ENCODE measurements around the gene SPOCK1. TPM values are rescaled to one million over a fixed set of nuclear protein-coding genes. Genes with fewer than 3 reads are reported as not detected.

Gene SPOCK1
- polyA plus RNA-seq, 3 donors = 1.8 to 5.7 (median 2.1) TPM

DNA sequence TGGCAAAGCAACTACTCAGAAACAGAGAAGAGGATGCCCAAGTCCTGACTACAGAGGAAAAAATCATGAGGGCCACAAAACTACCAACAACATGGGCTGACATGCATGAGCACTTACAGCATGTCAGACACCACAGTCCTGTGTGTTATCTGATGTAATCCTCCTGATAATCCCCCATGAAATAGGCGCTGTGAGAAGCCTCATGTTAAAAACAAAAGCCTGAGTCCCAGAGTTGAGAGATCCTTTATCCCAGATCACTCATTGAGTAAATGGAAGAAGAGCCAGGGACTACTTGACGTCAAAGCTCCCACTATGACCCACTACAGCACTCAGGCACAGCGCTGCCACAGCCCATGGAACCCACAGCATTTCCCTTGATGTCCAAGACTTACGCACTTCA is 7.2 kb upstream of the SPOCK1 start:
- TF ChIP-seq, protein P1, sequence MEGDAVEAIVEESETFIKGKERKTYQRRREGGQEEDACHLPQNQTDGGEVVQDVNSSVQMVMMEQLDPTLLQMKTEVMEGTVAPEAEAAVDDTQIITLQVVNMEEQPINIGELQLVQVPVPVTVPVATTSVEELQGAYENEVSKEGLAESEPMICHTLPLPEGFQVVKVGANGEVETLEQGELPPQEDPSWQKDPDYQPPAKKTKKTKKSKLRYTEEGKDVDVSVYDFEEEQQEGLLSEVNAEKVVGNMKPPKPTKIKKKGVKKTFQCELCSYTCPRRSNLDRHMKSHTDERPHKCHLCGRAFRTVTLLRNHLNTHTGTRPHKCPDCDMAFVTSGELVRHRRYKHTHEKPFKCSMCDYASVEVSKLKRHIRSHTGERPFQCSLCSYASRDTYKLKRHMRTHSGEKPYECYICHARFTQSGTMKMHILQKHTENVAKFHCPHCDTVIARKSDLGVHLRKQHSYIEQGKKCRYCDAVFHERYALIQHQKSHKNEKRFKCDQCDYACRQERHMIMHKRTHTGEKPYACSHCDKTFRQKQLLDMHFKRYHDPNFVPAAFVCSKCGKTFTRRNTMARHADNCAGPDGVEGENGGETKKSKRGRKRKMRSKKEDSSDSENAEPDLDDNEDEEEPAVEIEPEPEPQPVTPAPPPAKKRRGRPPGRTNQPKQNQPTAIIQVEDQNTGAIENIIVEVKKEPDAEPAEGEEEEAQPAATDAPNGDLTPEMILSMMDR (IDR thresholded peaks at IDR 0.05) = no peak

DNA sequence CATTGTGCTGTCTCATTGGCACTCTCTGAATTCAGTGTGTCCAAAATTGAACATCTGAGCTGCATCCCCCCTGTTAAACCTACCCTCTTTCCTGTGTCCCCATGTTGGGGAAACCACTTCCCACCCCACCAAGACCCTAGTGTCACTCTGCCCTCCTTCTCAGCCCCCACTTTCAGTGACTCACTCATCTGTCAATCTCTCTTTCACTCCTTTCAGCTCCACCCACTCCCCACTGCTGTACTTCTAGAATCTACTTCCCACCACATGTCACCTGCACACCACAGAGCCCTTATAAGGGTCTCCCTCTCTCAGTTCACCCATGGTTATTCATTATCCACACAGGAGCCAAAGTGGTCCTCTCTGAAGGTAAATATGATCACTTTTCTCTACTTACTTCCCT is 5.8 kb upstream of the SPOCK1 start:
- Histone ChIP-seq H3K4me3 (replicated peaks in 1 of 3; ENCODE audit: low read depth in 2 of 3, low read length in 3 of 3) (no peak overlapping the region), H3K4me1 (ENCODE audit: control insufficient read depth in 1 of 2, insufficient read depth in 2 of 2, low read length in 2 of 2) (no peaks in the 10 kb centered on the region), H3K27me3 (ENCODE audit: control insufficient read depth in 2 of 2, insufficient read depth in 2 of 2, low read length in 2 of 2) (no peaks in the 10 kb centered on the region), H3K27ac (ENCODE audit: low read depth in 1 of 2, low read length in 2 of 2) (no peak overlapping the region), H3K79me2 (ENCODE audit: insufficient read depth, low read length) (no peaks in the 10 kb centered on the region), H3K4me2 (replicated peaks; ENCODE audit: extremely low read depth, low read length, poor library complexity, severe bottlenecking) (no peak overlapping the region), H3K36me3 (replicated peaks in 1 of 2; ENCODE audit: control insufficient read depth in 1 of 2, insufficient read depth in 2 of 2, low read length in 2 of 2) (no peaks in the 10 kb centered on the region), H4K20me1 (ENCODE audit: insufficient read depth, low read length) (no peaks in the 10 kb centered on the region), H2AFZ (ENCODE audit: insufficient read depth, low read depth, low read length, poor library complexity, severe bottlenecking) (no peak overlapping the region), H3K9ac (ENCODE audit: insufficient read depth, low read length, poor library complexity, severe bottlenecking) (no peak overlapping the region), H3K9me3 (replicated peaks in 1 of 2; ENCODE audit: control insufficient read depth in 1 of 2, insufficient read depth in 1 of 2, low read length in 2 of 2) (no peaks in the 10 kb centered on the region)
- intact Hi-C loops (cut with micrococcal nuclease) = no loop called here
- peaks cover 0 to 3% (median 0%) of the 10 kb centered on the region in 7 donors for H3K9me3 Mint-ChIP-seq
- H3K4me1 Mint-ChIP-seq = no peaks in the 10 kb centered on the region
- peaks cover 3 to 7% (median 5%) of the 10 kb centered on the region in 3 donors for H3K27me3 Mint-ChIP-seq (ENCODE audit: low read depth in 3 of 3)
- no peak overlapping the region for H3K27ac Mint-ChIP-seq
- TF ChIP-seq, protein P1 (IDR thresholded peaks at IDR 0.05) = no peak
- H3K4me3 Mint-ChIP-seq = no peak overlapping the region
- peaks cover 0 to 2% of the 10 kb centered on the region in 2 donors for H3K36me3 Mint-ChIP-seq
- DNase-seq = no peak

More for the DNA sequence above, 7.2 kb upstream of the SPOCK1 start:
- H3K9me3 ChIP-seq (replicated peaks in 1 of 2; ENCODE audit: control insufficient read depth in 1 of 2, insufficient read depth in 1 of 2, low read length in 2 of 2) = no peaks in the 10 kb centered on the region
- H3K79me2 ChIP-seq (ENCODE audit: insufficient read depth, low read length) = no peaks in the 10 kb centered on the region
- peaks cover 3 to 7% (median 5%) of the 10 kb centered on the region in 3 donors for H3K27me3 Mint-ChIP-seq (ENCODE audit: low read depth in 3 of 3)
- no peaks in the 10 kb centered on the region for H3K27me3 ChIP-seq (ENCODE audit: control insufficient read depth in 2 of 2, insufficient read depth in 2 of 2, low read length in 2 of 2)
- H3K4me3 ChIP-seq (replicated peaks in 1 of 3; ENCODE audit: low read depth in 2 of 3, low read length in 3 of 3) = no peak overlapping the region
- DNase-seq = no peak
- no peak overlapping the region for H3K4me2 ChIP-seq (replicated peaks; ENCODE audit: extremely low read depth, low read length, poor library complexity, severe bottlenecking)
- peaks cover 0 to 2% (median 0%) of the 10 kb centered on the region in 7 donors for H3K9me3 Mint-ChIP-seq
- H2AFZ ChIP-seq (ENCODE audit: insufficient read depth, low read depth, low read length, poor library complexity, severe bottlenecking) = no peak overlapping the region
- intact Hi-C loops (cut with micrococcal nuclease) = no loop called here
- no peak overlapping the region for H3K9ac ChIP-seq (ENCODE audit: insufficient read depth, low read length, poor library complexity, severe bottlenecking)
- no peaks in the 10 kb centered on the region for H3K4me1 ChIP-seq (ENCODE audit: control insufficient read depth in 1 of 2, insufficient read depth in 2 of 2, low read length in 2 of 2)
- H3K36me3 Mint-ChIP-seq = peaks cover 0 to 2% of the 10 kb centered on the region in 2 donors
- no peaks in the 10 kb centered on the region for H3K36me3 ChIP-seq (replicated peaks in 1 of 2; ENCODE audit: control insufficient read depth in 1 of 2, insufficient read depth in 2 of 2, low read length in 2 of 2)
- 92% methylated on average over 2 of the region's 4 CpGs for WGBS (ENCODE audit: insufficient coverage)
- H3K4me1 Mint-ChIP-seq = no peaks in the 10 kb centered on the region
- H3K4me3 Mint-ChIP-seq = no peak overlapping the region
- no peak overlapping the region for H3K27ac ChIP-seq (ENCODE audit: low read depth in 1 of 2, low read length in 2 of 2)
- no peaks in the 10 kb centered on the region for H4K20me1 ChIP-seq (ENCODE audit: insufficient read depth, low read length)
- H3K27ac Mint-ChIP-seq = no peak overlapping the region
